ENCODE measurements around the gene EN2. TPM values are rescaled to one million over a fixed set of nuclear protein-coding genes. Genes with fewer than 3 reads are reported as not detected.

The EN2 gene
- total and polyA plus RNA-seq, 2 of the 4 experiments (the other 2 are of a cell fraction): not detected

GRCh38 chr7:155465761-155466141 is 7.8 kb downstream of the EN2 start:
- Histone ChIP-seq H3K4ac (ENCODE audit: low read depth, low read length) (no peak overlapping the region), H3K23ac (ENCODE audit: low read depth, low read length) (no peak overlapping the region), H3K79me1 (ENCODE audit: low read depth in 1 of 2, low read length in 2 of 2) (no peaks in the 10 kb centered on the region), H3K9me1 (ENCODE audit: insufficient read depth, low read length) (no peaks in the 10 kb centered on the region), H3K4me3 (ENCODE audit: insufficient read depth, low read depth, low read length) (no peak overlapping the region), H2AK5ac (ENCODE audit: low read depth, low read length) (no peak overlapping the region), H3K36me3 (ENCODE audit: control insufficient read depth, insufficient read depth, low read length) (no peaks in the 10 kb centered on the region), H4K91ac (ENCODE audit: insufficient read depth, low read depth, low read length) (no peak overlapping the region), H4K8ac (ENCODE audit: low read depth in 2 of 2, low read length in 2 of 2) (no peak overlapping the region), H3K9me3 (ENCODE audit: control insufficient read depth, insufficient read depth, low read length) (no peaks in the 10 kb centered on the region), H2AFZ (replicated peaks; ENCODE audit: low read length, poor library complexity) (no peak overlapping the region), H3K27me3 (ENCODE audit: control insufficient read depth, insufficient read depth, low read length) (peaks cover 89% of the 10 kb centered on the region), H3K9ac (ENCODE audit: low read depth, low read length) (no peak overlapping the region), H3K4me2 (ENCODE audit: low read depth, low read length) (no peak overlapping the region), H3K27ac (ENCODE audit: insufficient read depth, low read length) (no peak overlapping the region), H2BK120ac (ENCODE audit: low read depth, low read length) (no peak overlapping the region), H4K5ac (ENCODE audit: low read depth, low read length) (no peak overlapping the region), H3K18ac (ENCODE audit: low read depth, low read length) (no peak overlapping the region), H3K56ac (ENCODE audit: extremely low read depth, insufficient read depth, low read length) (no peak overlapping the region), H2BK15ac (ENCODE audit: low read depth, low read length) (no peak overlapping the region), H2BK5ac (ENCODE audit: low read depth, low read length, poor library complexity, severe bottlenecking) (no peak overlapping the region), H4K20me1 (ENCODE audit: insufficient read depth, low read length) (no peaks in the 10 kb centered on the region), H2BK20ac (ENCODE audit: low read depth, low read length) (no peak overlapping the region), H3K14ac (replicated peaks; ENCODE audit: low read depth, low read length) (no peak overlapping the region), H2AK9ac (replicated peaks; ENCODE audit: low read depth, low read length, poor library complexity) (no peak overlapping the region), H3K4me1 (ENCODE audit: control insufficient read depth, insufficient read depth, low read length) (no peaks in the 10 kb centered on the region)
- in situ Hi-C loops (cut with MboI; ENCODE audit: low sequenced_read_pairs) (no loop called here), dilution Hi-C loops (cut with HindIII; ENCODE audit: low sequenced_read_pairs, unreplicated experiment) (no loop called here), intact Hi-C loops (cut with micrococcal nuclease) (no loop called here)
- TF ChIP-seq CTCF (conservative IDR thresholded peaks at IDR 0.05; ENCODE audit: low read depth, low read length) (no peak), CHD1 (IDR thresholded peaks at IDR 0.05; ENCODE audit: low read depth, low read length) (no peak), FOS (IDR thresholded peaks at IDR 0.05; ENCODE audit: low read depth, low read length) (no peak)
- WGBS, 2 experiments (ENCODE audit: extremely low coverage in 2 of 2, insufficient read length in 1 of 2): no CpG with 5 or more reads among the region's 9 CpGs
- ChIA-PET CTCF (interaction anchor here (0.6 kb wide), 1 partner anchor 91 kb away, joined by 3 read pairs; no protein-coding TSS in a partner anchor), POLR2A (ENCODE audit: unreplicated experiment) (no interaction called here)
- no peak for DNase-seq
- no peak for ATAC-seq (ENCODE audit: low read depth)
- no TSS peak for BruUV-seq (replicated peaks)
